IPS-11a (cell line): ENCODE results near the gene DBR1.

Source experiments
- H3K4me3 ChIP-seq: one replicate; pipeline ENCODE4 v1.5.1; 2013; ENCODE audit warnings: low read depth, low read length, control low read depth

Gene DBR1, protein sequence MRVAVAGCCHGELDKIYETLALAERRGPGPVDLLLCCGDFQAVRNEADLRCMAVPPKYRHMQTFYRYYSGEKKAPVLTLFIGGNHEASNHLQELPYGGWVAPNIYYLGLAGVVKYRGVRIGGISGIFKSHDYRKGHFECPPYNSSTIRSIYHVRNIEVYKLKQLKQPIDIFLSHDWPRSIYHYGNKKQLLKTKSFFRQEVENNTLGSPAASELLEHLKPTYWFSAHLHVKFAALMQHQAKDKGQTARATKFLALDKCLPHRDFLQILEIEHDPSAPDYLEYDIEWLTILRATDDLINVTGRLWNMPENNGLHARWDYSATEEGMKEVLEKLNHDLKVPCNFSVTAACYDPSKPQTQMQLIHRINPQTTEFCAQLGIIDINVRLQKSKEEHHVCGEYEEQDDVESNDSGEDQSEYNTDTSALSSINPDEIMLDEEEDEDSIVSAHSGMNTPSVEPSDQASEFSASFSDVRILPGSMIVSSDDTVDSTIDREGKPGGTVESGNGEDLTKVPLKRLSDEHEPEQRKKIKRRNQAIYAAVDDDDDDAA

DNA sequence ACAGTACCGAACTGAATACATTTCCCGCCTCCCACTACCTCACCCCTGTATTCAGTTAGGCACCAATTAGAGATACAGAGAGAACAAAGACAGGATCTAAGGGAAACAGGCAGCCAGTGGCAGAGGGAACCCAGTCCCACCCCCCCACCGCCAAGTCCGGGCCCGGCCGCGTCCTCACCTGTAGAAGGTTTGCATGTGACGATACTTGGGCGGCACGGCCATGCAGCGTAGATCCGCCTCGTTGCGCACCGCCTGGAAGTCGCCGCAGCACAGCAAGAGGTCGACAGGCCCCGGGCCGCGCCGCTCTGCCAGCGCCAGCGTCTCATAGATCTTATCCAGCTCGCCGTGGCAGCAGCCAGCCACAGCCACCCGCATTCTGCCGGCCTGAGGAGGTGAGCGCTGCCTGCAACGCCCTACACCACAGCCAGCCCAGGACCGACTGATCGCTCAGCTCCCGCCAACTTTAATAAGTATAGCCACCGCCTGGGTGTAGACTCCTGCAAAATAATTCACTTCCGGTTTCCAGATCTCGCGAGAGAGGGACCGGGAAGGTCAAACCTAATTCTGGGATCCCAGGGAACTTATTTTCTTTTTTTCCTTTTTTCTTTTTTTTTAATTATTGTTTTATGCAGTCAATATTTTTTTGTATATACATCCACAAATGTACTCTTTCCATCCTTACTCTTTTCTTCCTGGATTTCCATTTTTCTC, at the start of gene DBR1:
DBR1 (minus strand) TSS at position 501 of the 711 bp plus-strand sequence; CDS start at position 375, 126 bp downstream.
- H3K4me3 ChIP-seq = peak within 1 kb of the TSS; percentile 93

DNA sequence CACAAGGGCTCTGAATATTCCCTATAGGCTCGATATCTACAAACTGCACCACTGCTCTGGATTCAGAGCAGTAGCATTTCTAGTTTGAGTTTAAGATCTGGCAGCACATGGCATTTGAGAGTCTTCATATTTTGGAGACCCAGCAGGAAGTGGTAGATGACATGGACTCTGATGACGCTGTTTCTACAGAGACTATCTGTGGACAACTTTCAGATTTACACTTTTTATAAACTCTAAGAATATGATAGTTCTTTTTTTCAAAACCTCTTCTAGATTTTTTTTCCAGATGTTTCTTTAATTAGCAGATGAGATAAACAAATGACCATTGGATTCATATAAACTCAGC, 48.2 kb upstream of the DBR1 start:
- no peak overlapping the region for H3K4me3 ChIP-seq

DNA sequence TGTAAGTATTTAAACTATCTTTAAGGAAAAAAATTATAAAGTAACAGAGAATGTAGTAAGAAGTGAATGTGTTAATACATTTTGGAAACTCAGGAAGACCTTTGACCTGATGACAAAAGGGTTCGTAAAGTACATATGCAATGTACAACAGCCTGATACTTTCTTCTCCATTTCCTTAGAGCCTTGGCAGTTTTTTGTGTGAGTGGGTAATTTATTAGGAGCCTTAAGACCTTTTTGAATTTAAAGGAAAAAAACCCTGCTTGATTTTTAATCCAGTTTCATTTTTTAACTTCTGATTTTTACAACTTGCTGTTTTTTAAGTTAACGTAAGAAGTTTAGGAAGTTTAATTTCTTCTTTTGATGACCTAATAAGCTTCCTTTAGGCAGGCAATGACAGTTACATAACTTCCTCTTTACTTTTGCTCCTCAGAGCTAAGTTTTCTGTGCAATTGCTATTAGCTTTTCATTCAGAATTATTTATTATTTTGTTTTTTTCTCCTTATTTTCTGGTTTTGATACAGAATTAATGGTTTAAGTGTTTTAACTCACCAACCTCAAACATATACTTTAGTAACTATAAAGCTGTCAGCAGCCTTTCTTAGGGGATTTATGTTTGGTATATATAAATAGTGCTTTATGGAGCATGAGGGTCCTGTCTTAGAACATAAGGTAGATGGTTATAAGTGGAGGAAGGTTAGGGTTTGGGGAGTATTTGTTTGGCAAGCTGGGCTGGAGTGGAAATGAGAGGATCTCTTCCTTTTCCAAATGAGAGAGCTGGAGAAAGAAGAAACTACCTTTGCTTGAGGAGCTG, 47.6 kb upstream of the DBR1 start:
- H3K4me3 ChIP-seq = no peak overlapping the region

DNA sequence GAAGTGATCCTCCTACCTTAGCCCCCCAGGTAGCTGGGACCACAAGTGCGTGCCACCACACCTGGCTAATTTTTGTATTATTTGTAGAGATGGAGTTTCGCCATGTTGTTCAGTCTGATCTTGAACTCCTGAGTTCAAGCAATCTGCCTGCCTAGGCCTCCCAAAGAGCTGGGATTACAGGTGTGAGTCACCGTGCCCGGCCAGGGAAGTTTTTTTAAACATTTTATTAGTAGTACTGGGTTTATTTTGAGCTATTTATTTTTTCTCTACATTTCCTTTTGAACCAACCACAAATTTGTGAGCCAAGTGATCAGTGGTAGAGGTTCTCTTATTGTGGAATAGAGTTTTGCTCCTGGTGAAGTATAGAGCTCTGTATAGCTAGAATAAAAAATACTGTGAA, 46.1 kb upstream of the DBR1 start:
- H3K4me3 ChIP-seq = no peak overlapping the region

DNA sequence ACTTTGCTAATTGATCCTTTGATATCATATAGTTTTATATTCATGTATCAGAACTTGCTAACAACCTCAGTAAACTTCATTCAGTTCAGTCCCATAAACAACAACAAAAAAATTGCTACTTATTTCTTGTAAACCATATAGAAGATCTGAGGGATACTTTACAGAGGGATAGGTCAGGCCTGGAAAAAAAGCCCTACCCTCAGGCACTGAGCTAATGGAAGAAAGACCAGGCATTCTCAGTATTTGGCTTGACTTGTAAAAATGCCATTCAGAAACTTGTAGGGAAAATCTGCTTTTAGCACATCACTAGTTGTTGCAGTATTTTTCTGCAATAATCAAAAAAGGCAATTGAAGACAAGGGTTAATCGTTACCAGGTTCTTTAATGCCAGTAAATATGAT, 45.5 kb upstream of the DBR1 start:
- no peak overlapping the region for H3K4me3 ChIP-seq

DNA sequence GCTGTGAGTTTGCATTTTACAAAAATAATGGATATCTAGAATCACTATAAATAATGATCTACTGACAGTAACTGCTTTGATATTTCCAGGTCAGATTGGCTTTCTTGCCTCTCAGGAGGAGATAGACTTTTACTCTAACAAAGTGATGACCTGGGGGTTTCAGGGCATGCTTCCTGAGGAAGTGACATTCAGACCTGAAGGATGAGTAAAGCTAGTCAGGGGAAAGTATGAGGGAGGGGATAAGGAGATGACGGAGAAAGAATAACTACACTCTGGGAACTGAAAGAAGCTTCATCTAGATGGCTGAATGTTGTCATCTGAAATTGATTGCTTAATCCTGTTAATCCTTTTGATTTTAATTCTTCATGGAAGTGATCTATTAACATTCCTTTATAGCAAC, 44.5 kb upstream of the DBR1 start:
- H3K4me3 ChIP-seq = no peak overlapping the region

DNA sequence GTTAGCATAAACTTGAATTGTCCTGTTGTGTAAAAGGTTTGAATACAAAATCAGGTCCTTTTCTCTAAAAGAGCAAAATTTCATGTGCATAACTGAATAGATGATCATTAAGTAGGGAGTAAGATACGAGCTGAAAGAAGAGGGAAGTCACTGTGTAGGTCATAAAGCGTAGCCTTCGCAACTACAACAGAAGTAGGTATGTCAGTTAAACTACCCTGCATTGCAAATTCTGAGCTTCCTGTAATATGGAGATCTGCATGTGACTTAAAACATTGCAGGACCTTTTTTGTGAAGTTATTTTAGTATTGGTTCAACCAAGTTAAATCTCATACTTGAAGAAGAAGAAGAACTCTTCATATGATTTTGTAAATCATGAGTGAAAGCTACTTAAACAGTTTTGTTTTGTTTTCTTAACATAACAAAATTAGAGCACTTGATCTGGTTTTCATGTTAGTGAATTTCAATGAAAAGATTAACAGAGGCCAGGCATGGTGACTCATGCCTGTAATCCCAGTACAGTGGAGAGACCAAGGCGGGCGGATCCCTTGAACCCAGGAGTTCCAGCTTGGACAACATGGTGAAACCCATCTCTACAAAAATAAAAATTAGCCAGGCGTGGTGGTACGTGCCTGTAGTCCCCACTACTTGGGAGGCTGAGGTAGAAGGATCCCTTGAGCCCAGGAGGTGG, 38.8 kb upstream of the DBR1 start:
- H3K4me3 ChIP-seq = no peak overlapping the region

DNA sequence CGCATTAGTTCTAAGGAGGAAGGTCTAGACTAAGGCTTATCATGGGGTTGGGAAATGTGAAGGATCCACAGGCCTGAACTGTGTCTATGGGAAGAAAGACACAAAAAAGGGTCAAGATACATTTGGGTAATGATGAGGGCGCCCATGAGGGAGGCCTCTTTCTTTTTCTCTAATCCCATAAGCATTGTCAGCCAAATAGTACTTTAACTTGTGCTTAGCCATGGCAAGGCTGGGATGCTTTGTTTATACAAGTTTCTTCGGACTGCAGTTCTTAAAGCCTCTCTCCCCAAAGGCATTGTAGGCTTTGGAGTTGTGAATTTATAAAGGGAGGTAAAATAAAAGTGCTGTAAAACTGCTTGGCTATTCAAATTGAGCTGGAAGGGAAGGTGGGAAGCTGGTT, 35.8 kb upstream of the DBR1 start:
- no peak overlapping the region for H3K4me3 ChIP-seq

DNA sequence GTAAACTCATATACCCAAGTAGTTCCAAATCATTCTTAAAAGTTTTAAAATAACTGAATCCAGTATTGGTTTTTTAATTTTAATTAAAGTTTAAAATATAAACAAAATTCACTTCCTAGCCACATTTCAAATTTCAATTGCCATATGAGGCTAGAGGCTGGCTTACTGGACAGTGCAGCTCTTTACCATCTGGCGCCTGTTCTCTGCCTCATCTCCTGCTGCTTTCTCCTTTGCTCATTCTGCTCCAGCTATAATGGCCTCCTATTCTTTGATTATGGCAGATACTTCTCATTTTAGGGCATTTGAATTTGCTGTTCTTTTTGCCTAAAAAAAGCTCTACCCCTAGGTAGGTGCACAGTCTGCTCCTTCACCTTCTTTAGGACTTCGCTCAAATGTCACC, 31.5 kb upstream of the DBR1 start:
- H3K4me3 ChIP-seq = no peak overlapping the region

DNA sequence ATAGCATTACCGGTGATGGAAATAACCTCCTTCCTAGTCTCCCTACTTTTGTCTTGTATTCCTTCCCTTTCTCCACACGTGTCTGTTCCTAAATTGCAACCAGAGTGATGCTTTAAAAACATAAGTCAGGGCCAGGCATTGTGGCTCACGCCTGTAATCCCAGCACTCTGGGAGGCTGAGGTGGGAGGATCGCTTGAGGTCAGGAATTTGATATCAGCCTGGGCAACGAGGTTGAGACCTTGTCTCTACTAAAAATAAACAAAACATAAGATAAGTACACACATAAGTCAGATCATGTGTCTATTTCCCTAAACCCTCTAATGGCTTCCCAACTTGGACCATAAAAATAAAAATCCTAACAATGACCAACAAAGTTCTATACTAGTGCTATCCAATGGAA, 30.8 kb upstream of the DBR1 start:
- no peak overlapping the region for H3K4me3 ChIP-seq

DNA sequence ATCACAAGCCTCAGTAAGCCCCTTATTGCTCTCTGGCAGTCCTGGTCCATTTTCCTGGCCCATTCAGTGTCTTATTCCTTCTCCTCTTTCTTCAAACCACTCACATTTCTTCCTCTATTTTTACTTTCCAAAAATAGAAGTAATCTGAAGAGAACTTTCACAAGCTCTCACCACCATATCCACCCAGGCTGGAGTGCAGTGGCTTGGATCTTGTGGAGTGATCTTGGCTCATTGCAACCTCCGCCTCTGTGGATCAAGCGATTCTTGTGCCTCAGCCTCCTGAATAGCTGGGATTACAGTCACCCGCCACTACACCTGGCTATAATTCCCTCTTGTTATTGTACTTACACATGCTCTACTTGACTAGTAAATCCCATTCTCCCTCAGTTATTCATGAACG, 29.2 kb upstream of the DBR1 start:
- H3K4me3 ChIP-seq = no peak overlapping the region

DNA sequence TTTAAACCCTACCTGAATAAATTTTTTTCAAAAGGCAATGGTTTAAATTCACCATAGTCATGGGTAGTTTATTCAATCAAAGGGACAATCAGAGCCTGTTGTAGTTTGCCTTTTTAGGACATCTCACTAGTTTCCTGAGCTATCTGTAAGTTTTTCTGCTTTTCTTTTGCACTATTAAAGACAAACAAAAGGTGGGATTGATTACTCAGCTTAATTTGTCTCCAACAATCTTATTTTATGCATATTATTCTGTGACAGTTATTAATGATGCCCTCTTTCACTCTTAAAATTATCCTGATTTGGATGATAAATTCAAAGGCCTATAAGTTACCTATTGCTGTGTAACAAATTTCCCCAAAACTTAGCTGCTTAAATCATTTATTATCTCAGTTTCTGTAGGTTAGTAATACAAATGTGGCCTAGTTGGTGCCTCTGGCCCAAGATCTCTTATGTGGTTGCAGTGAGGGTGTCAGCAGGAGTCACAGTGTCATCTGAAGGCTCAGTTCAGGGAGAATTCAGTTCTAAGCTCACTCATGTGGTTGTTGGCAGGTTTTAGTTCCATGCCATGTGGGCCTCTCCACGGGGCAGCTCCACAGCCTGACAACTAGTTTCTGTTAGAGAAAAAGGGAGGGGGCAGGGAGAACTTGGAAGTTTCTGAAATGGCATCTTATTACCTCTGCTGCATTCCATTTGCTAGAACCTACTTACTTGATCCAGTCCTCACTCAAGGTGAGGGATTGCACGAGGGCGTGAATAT, 28.4 kb upstream of the DBR1 start:
- H3K4me3 ChIP-seq = no peak overlapping the region

DNA sequence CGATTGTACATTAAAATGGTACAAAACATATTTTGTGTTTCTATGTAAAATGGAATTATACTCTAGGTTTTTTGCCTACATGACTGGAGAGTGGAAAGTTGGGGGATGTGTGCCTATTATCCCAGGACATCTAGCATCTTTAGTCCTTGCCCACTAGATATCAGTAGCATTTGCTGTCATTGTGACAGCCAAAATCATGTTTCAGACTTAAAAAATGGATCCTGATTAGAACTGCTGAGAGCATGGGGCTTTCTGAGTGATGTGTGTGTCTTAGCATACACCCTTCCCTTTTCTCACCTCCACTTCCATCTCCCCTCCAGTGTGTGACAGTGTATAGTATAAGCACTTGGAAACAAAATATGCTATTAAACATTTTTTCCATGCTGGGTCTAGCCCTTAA, 25.7 kb upstream of the DBR1 start:
- no peak overlapping the region for H3K4me3 ChIP-seq

DNA sequence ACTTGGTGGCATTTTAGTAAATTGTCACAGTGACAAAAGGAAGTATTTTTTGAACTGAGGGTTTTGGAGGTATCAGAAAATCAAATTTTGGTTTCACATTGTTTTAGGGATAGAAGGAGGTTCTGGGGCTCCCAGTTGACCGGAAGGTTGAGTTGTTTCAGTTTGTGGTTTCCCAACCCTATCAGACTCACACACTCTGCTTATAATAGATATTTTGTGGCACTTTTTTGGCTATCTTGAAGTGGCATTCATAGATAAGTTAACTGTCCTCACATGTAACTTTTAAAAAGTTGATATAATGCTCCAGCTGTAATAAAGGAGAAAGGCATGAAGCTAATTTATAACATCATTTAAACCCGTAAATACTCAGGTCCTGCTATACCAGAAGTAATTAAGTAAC, 25.1 kb upstream of the DBR1 start:
- H3K4me3 ChIP-seq = no peak overlapping the region

DNA sequence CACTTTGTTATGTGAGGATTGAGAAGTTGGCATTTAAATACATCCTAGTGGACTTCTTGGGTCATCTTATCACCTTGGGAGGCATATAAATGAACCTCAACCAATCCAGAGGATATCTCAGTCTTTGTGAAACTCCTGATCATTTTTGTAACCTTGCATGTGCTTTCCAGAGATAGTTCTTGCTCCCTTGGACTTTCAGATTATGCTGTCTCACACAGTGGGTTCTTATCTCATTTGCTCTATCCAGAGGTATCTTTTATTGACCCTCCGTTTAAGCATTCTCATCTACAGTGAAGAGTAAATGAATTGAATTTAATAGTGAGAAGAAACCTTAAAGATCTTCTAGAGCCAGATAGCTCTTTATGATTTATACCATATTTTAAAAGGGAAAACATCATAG, 22.8 kb upstream of the DBR1 start:
- H3K4me3 ChIP-seq = no peak overlapping the region

DNA sequence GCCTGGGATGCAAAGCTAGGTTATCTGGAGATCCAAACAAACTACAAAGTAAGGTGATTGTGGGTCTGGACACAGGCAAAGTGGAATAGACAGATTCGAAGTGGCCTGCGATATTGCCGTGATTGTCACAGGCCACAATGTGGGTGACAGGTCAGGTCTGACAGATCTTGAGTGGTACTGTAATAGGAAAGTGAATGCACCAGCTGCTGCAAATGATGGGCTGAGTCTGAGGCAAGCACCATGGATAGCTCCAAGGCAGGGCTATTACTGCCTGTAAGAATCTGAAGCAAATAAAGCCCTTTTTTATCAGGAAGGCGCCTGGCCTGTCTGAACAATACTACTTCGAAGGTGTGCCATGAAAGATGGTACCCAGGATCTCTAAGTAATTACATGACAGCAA, 22.3 kb upstream of the DBR1 start:
- no peak overlapping the region for H3K4me3 ChIP-seq

DNA sequence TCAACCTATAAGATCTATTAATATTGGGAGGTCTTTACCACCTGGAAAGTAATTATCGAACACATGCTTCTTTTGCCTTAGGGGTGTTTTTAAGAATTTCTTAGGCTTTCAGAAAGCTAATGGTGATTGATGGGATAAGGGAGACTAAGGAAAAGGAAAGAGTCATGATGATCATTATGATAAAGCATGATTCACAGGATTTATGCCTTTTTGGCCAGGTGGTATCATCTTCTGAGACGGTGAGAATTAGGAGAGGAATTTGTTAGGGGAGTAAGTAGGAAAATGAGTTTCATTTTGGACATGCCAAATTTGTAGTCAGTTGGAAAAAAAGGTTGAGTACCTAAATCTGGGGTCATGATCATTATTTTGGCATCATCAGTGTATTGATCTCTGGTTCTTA, 21.3 kb upstream of the DBR1 start:
- H3K4me3 ChIP-seq = no peak overlapping the region

DNA sequence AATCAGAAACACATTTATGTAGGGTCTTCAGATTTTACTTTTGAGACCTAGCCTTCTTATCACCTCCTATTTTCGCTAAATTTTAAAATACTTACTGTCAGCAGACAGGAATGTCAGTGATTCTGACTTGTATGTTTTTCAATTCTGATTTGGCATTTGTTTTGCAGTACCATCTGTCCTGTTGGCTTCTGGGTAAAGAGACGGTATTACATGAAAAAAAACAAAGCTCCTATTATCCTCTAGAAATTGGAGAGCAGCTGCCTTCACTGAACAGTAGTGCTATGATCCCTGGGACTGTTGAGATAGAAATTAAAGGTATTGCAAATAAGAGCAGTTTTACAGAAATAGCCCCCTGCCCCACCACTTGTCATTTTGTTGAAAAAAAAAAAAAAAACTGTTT, 20.8 kb upstream of the DBR1 start:
- no peak overlapping the region for H3K4me3 ChIP-seq

DNA sequence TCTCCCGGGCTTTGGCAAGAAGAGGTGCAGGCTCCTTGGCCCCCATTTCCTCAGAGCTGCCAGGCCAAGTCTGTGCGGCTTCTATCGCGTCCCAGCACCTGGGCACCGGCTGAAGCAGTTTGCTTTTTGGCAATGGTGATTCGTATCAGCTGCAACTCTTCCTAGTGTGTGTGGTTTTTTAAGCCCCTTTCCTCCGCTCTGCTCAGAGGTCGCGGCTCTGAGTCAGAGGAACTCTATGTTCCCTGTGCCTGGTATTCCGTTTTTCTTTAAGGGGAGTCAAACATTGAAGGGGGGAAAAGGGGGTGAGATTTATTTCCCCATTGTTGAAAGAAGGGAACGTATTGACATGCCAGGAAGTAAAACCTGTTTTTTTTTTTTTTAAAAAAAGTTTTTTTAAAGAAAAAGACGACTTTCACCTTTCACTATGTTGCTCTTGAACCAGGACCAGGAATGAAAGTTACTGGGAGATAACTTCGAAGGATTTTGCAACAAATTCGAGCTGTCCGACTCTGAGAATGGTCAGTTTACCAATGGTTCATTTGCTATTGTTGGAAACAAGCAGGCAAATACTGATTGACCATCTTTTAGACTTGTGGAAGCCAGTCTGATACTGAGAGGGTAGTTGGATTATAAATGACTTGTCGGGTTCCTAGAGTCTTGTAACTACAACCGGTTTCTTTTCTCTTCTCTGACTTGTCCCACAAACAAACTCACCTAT, 13.5 kb upstream of the DBR1 start:
- H3K4me3 ChIP-seq = peak overlapping the region; percentile 92
